ENCODE measurements around the gene TIMM21. TPM values are rescaled to one million over a fixed set of nuclear protein-coding genes. Genes with fewer than 3 reads are reported as not detected.

TIMM21 gene
- total RNA-seq, 1 experiment from 2014 or later, result 44.9 TPM

DNA sequence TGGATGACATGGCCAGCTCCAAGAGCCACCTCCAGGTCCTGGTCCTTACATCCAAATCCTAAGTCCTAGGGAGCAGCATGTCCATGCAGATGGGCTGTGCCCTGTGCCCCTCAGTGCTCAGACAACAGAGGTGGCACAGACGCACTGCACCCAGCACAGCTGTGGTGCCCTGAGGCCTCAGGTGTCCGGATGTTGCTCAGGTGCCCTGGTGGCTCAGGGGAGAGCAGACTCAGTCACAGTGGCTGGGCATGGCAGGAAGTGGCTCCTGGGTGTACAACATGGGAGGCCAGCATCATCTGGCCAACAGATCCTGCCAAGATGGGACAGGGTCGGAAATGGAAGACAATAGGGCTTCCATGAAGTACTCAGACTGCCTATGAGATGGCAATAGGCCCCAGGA, 50.1 kb downstream of the TIMM21 start:
- CTCF ChIA-PET, result interaction anchor here (0.6 to 2.6 kb wide), 5 partner anchors 43 to 289 kb away, joined by 3 to 21 read pairs (median 4); no protein-coding TSS in a partner anchor
- TF ChIP-seq, protein P1, sequence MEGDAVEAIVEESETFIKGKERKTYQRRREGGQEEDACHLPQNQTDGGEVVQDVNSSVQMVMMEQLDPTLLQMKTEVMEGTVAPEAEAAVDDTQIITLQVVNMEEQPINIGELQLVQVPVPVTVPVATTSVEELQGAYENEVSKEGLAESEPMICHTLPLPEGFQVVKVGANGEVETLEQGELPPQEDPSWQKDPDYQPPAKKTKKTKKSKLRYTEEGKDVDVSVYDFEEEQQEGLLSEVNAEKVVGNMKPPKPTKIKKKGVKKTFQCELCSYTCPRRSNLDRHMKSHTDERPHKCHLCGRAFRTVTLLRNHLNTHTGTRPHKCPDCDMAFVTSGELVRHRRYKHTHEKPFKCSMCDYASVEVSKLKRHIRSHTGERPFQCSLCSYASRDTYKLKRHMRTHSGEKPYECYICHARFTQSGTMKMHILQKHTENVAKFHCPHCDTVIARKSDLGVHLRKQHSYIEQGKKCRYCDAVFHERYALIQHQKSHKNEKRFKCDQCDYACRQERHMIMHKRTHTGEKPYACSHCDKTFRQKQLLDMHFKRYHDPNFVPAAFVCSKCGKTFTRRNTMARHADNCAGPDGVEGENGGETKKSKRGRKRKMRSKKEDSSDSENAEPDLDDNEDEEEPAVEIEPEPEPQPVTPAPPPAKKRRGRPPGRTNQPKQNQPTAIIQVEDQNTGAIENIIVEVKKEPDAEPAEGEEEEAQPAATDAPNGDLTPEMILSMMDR (IDR thresholded peaks at IDR 0.05; ENCODE audit: unreplicated experiment), result no peak
- no TSS peak for BruUV-seq (replicated peaks)

DNA sequence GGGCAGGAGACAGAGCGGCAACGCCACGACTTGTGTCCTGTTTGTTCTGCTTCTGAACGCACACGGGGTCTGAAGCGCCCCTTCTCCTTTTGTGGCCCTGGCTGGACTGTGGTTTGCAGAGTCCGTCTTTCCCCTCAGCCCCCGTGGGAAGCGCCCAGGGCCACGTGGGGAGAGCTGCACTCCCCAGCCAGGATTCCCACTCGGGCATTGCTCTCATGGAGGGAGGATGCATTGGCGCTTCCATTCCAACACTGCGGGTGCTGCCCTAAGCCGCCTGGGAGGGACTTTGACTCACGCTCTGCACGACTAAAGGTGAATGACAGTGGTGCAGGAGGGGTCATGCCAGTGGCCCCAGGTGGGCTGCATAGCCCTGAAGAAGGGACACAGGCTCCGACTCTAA, 52.5 kb downstream of the TIMM21 start:
- H3K27ac Mint-ChIP-seq (ENCODE audit: unreplicated experiment), result no peak overlapping the region
- no peaks in the 10 kb centered on the region for H3K9me3 Mint-ChIP-seq (ENCODE audit: low read depth, unreplicated experiment)
- H3K36me3 Mint-ChIP-seq (ENCODE audit: insufficient read depth, unreplicated experiment), result peaks cover 12% of the 10 kb centered on the region
- H3K4me3 Mint-ChIP-seq (ENCODE audit: low read depth, unreplicated experiment), result no peak overlapping the region
- peaks cover 30% of the 10 kb centered on the region for H3K4me1 Mint-ChIP-seq (ENCODE audit: low read depth, unreplicated experiment)
- H3K27me3 Mint-ChIP-seq (ENCODE audit: unreplicated experiment), result no peaks in the 10 kb centered on the region
- TF ChIP-seq, protein P1 (IDR thresholded peaks at IDR 0.05; ENCODE audit: unreplicated experiment), result no peak
- no TSS peak for BruUV-seq (replicated peaks)
- CTCF ChIA-PET, result no interaction called here
- no peak for DNase-seq
- intact Hi-C loops (cut with micrococcal nuclease; ENCODE audit: unreplicated experiment), result no loop called here

More for the DNA sequence above, 50.1 kb downstream of the TIMM21 start:
- DNase-seq, result no peak
- no peak overlapping the region for H3K27ac Mint-ChIP-seq (ENCODE audit: unreplicated experiment)
- peaks cover 5% of the 10 kb centered on the region for H3K36me3 Mint-ChIP-seq (ENCODE audit: insufficient read depth, unreplicated experiment)
- H3K9me3 Mint-ChIP-seq (ENCODE audit: low read depth, unreplicated experiment), result no peaks in the 10 kb centered on the region
- peaks cover 24% of the 10 kb centered on the region for H3K4me1 Mint-ChIP-seq (ENCODE audit: low read depth, unreplicated experiment)
- H3K4me3 Mint-ChIP-seq (ENCODE audit: low read depth, unreplicated experiment), result no peak overlapping the region
- intact Hi-C loops (cut with micrococcal nuclease; ENCODE audit: unreplicated experiment), result loop anchor here (5.0 kb wide), 1 partner anchor 294 kb away; no protein-coding TSS in a partner anchor
- peaks cover 16% of the 10 kb centered on the region for H3K27me3 Mint-ChIP-seq (ENCODE audit: unreplicated experiment)

DNA sequence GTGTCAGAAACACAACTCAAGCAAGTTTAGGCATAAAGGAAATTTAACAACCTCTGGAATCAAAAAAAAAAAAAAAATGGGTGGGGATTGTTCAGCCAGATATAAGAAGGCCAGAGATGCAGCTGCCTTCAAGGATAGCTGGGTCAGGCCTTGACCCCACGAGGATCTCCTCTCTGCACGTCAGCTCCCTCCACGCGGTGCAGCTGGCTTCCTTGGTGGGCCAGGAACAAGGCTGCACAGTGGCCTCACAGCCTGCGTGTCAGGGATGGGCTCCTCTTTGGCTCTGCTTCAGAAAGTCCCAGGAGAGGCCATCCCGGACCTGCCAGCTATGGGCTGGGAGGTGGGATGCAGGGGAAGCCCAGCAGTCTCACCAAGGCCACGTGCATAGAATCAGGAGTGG, 55.5 kb downstream of the TIMM21 start:
- Mint-ChIP-seq H3K36me3 (ENCODE audit: insufficient read depth, unreplicated experiment) (peaks cover 7% of the 10 kb centered on the region), H3K4me1 (ENCODE audit: low read depth, unreplicated experiment) (peaks cover 22% of the 10 kb centered on the region), H3K9me3 (ENCODE audit: low read depth, unreplicated experiment) (no peaks in the 10 kb centered on the region), H3K27me3 (ENCODE audit: unreplicated experiment) (no peaks in the 10 kb centered on the region), H3K4me3 (ENCODE audit: low read depth, unreplicated experiment) (no peak overlapping the region), H3K27ac (ENCODE audit: unreplicated experiment) (no peak overlapping the region)
- DNase-seq, result no peak
- BruUV-seq (replicated peaks), result no TSS peak
- intact Hi-C loops (cut with micrococcal nuclease; ENCODE audit: unreplicated experiment), result no loop called here
- CTCF ChIA-PET, result no interaction called here
- TF ChIP-seq, protein P1 (IDR thresholded peaks at IDR 0.05; ENCODE audit: unreplicated experiment), result no peak

DNA sequence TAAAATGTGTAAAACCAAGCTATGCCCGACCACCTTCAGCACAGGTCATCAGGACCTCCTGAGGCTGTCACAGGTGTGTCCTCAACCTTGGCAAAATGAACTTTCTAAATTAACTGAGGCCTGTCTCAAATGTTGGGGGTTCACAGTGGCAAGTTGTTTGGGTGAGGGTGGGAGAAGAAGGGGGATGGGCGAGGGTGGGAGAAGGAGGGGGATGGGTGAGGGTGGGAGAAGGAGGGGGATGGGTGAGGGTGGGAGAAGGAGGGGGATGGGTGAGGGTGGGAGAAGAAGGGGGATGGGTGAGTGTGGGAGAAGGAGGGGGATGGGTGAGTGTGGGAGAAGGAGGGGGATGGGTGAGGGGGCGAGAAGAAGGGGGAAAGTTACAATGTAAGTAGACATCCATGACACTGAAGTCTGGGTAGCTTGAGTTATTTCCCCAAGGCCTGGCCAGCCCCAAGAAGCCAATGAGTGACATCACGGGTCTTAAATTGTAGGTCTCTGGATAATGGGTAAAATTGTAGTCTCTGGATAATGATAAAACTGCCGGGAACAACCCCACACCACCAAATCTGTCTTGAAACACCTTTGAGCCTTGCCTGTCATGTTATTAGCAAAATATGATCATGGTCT, 56.3 kb downstream of the TIMM21 start:
- TF ChIP-seq, protein P1 (IDR thresholded peaks at IDR 0.05; ENCODE audit: unreplicated experiment), result no peak
- Mint-ChIP-seq H3K4me3 (ENCODE audit: low read depth, unreplicated experiment) (no peak overlapping the region), H3K27me3 (ENCODE audit: unreplicated experiment) (no peaks in the 10 kb centered on the region), H3K36me3 (ENCODE audit: insufficient read depth, unreplicated experiment) (peaks cover 7% of the 10 kb centered on the region), H3K27ac (ENCODE audit: unreplicated experiment) (no peak overlapping the region), H3K9me3 (ENCODE audit: low read depth, unreplicated experiment) (no peaks in the 10 kb centered on the region), H3K4me1 (ENCODE audit: low read depth, unreplicated experiment) (peaks cover 22% of the 10 kb centered on the region)
- no peak for DNase-seq
- intact Hi-C loops (cut with micrococcal nuclease; ENCODE audit: unreplicated experiment), result no loop called here
- CTCF ChIA-PET, result interaction anchor here (0.7 kb wide), 1 partner anchor 282 kb away, joined by 5 read pairs; no protein-coding TSS in a partner anchor
- no TSS peak for BruUV-seq (replicated peaks)

Other genes with a start within 250 kb of the TIMM21 start
- gene FBXO15, start 689 bp upstream of the TIMM21 start, total RNA-seq (2022), result 1.5 and 1.7 TPM in 2 replicates
- gene CYB5A, start 143.4 kb downstream of the TIMM21 start, total RNA-seq (2022), result 143 and 169 TPM in 2 replicates
- gene C18orf63, start 167.3 kb downstream of the TIMM21 start, total RNA-seq (2022), result not detected in 2 replicates